Natural killer cell (primary cell): ENCODE data around the gene SEPHS1. TPM values are rescaled to one million over a fixed set of nuclear protein-coding genes. Genes with fewer than 3 reads are reported as not detected.

Experiments
- ATAC-seq, 3 donors: fragments of 150-1000 bp in 2 of 3; fragments of 200-7000 bp in 1 of 3; cut with Tn5 transposase; 1 replicate in 1 of 3; 2 replicates in 2 of 3; pipeline ENCODE4 v1.10.0; 2021; ENCODE audit warnings: mild to moderate bottlenecking in 2 of 3, moderate library complexity in 2 of 3
- DNase-seq, 2 donors: peaks; one replicate each; pipeline versions ENCODE4 v3.0.0 to v3.0.0-alpha.2; 2013 to 2021; ENCODE audit warnings: mixed read lengths in 1 of 2
- H3K27ac ChIP-seq: one replicate; pipeline ENCODE4 v1.5.1; 2013; ENCODE audit warnings: mild to moderate bottlenecking, low read length
- H3K27me3 ChIP-seq: one replicate; pipeline ENCODE4 v1.6.1; 2013; ENCODE audit warnings: low read length; ENCODE audit not compliant: control insufficient read depth, insufficient read depth
- H3K36me3 ChIP-seq: one replicate; pipeline ENCODE4 v1.6.1; 2013; ENCODE audit warnings: low read length; ENCODE audit not compliant: control insufficient read depth, insufficient read depth
- H3K4me1 ChIP-seq: one replicate; pipeline ENCODE4 v1.6.1; 2013; ENCODE audit warnings: low read length; ENCODE audit not compliant: control insufficient read depth, insufficient read depth
- H3K4me3 ChIP-seq: one replicate; pipeline ENCODE4 v1.5.1; 2013; ENCODE audit warnings: low read length
- H3K9me3 ChIP-seq: one replicate; pipeline ENCODE4 v1.6.1; 2013; ENCODE audit warnings: low read length; ENCODE audit not compliant: control insufficient read depth, insufficient read depth
- H3K27ac Mint-ChIP-seq, 2 donors: one replicate each; pipeline ENCODE4 v1.8.0; 2022; ENCODE audit warnings: mild to moderate bottlenecking in 2 of 2, mixed read lengths in 2 of 2, moderate library complexity in 1 of 2
- H3K27me3 Mint-ChIP-seq, 2 donors: one replicate each; pipeline ENCODE4 v1.8.0; 2022; ENCODE audit warnings: low read depth in 2 of 2, mixed read lengths in 2 of 2
- H3K36me3 Mint-ChIP-seq: one replicate; pipeline ENCODE4 v1.8.0; 2022; ENCODE audit warnings: mixed read lengths
- H3K4me1 Mint-ChIP-seq, 2 donors: one replicate each; pipeline ENCODE4 v1.8.0; 2022; ENCODE audit warnings: mixed read lengths in 2 of 2
- H3K4me3 Mint-ChIP-seq: one replicate; pipeline ENCODE4 v1.8.0; 2022; ENCODE audit warnings: mild to moderate bottlenecking, moderate library complexity, mixed read lengths
- H3K9me3 Mint-ChIP-seq, 2 donors: one replicate each; pipeline ENCODE4 v1.8.0; 2022; ENCODE audit warnings: mixed read lengths in 2 of 2
- WGBS: methylation state at CpG from one replicate; pipeline ENCODE4 v1.1.7; 2013; ENCODE audit warnings: missing lambda C conversion rate; ENCODE audit not compliant: insufficient coverage; 5-methylcytosine and 5-hydroxymethylcytosine counted together
- intact Hi-C: fragments of 100-400 bp; cut with micrococcal nuclease; formaldehyde crosslinking; loops from one replicate; pipeline ENCODE4 v1.14.2; 2022
- total RNA-seq, 4 donors: library from RNA; stranded (reverse); fragments of 120-200 nt in 1 of 4; gene quantifications; one replicate each; pipeline versions ENCODE4 v1.2.3 to v1.2.4, GENCODE V29; 2013 to 2022
- TF ChIP-seq, protein P1 (sequence below): fragments of 200-600 bp; IDR thresholded peaks from one replicate; pipeline ENCODE4 v1.8.0; 2022; ENCODE audit warnings: antibody characterized with exemption

SEPHS1 gene
- total RNA-seq, 3 donors from 2014 or later (not counting 1 experiment from before 2014, with no cell fraction given): 20.4 to 28.2 (median 23.4) TPM

DNA sequence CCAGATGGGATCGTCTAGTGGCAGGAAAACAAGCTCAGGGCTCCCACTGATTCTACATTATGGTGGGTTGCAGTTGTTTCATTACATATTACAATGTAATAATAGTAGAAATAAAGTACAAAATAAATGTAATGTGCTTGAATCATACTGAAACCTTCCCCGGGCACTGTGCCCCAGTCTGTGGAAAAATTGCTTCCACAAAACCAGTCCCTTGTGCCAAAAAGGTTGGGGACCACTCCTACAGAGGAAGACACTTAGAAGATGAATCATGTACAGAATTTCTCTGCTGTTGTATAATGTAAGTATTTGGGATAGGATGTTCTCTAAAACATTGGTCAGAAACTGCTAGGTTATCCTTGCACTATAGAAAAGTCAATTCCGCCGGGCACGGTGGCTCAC lies 36.9 kb downstream of the SEPHS1 start:
- Histone ChIP-seq H3K27me3 (no peaks in the 10 kb centered on the region), H3K4me3 (no peak overlapping the region), H3K27ac (no peak overlapping the region), H3K36me3 (no peaks in the 10 kb centered on the region), H3K4me1 (no peaks in the 10 kb centered on the region), H3K9me3 (no peaks in the 10 kb centered on the region)
- no peak for ATAC-seq
- Mint-ChIP-seq H3K4me1 (no peaks in the 10 kb centered on the region), H3K36me3 (no peaks in the 10 kb centered on the region), H3K4me3 (no peak overlapping the region), H3K9me3 (no peaks in the 10 kb centered on the region), H3K27ac (no peak overlapping the region), H3K27me3 (no peaks in the 10 kb centered on the region)
- TF ChIP-seq, protein P1, sequence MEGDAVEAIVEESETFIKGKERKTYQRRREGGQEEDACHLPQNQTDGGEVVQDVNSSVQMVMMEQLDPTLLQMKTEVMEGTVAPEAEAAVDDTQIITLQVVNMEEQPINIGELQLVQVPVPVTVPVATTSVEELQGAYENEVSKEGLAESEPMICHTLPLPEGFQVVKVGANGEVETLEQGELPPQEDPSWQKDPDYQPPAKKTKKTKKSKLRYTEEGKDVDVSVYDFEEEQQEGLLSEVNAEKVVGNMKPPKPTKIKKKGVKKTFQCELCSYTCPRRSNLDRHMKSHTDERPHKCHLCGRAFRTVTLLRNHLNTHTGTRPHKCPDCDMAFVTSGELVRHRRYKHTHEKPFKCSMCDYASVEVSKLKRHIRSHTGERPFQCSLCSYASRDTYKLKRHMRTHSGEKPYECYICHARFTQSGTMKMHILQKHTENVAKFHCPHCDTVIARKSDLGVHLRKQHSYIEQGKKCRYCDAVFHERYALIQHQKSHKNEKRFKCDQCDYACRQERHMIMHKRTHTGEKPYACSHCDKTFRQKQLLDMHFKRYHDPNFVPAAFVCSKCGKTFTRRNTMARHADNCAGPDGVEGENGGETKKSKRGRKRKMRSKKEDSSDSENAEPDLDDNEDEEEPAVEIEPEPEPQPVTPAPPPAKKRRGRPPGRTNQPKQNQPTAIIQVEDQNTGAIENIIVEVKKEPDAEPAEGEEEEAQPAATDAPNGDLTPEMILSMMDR: no peak
- 84% methylated on average over 4 of the region's 5 CpGs for WGBS
- no peak for DNase-seq
- intact Hi-C loops: no loop called here

DNA sequence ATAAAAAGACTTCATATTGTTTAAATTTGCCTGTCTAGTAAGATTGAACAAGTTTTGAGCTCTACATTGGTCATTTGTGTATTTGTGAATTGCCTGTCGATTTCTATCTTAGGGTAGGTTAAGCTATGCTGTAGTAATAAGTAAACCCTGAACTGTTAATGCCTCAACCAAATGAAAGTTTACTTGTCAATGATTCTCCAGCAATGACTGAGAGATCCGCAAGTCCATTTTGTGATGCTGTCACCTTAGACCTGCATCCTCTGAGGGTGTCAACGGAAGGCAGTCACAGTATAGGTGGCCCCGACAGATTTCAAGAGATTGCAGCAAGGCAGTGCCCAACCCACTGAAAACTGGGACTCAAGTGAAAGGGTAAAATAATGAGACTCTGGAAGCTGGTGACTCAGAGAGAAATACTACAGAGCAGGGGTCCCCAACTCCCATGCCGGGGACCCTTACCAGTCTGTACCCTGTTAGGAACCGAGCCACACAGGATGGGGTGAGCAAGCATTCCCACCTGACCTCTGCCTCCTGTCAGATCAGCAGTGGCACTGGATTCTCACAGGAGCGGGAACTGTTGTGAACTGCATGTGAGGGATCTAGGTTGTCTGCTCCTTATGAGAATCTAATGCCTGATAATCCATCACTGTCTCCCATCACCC lies 37.4 kb downstream of the SEPHS1 start:
- Mint-ChIP-seq H3K9me3 (no peaks in the 10 kb centered on the region), H3K4me1 (no peaks in the 10 kb centered on the region), H3K4me3 (no peak overlapping the region), H3K27ac (no peak overlapping the region), H3K36me3 (no peaks in the 10 kb centered on the region), H3K27me3 (no peaks in the 10 kb centered on the region)
- TF ChIP-seq, protein P1: no peak
- no peak for DNase-seq
- H3K27me3 ChIP-seq: no peaks in the 10 kb centered on the region
- ATAC-seq: no peak
- intact Hi-C loops: no loop called here
- H3K36me3 ChIP-seq: no peaks in the 10 kb centered on the region
- no peaks in the 10 kb centered on the region for H3K9me3 ChIP-seq
- no peaks in the 10 kb centered on the region for H3K4me1 ChIP-seq
- WGBS: 90% methylated on average over 7 of the region's 7 CpGs
- H3K27ac ChIP-seq: no peak overlapping the region
- no peak overlapping the region for H3K4me3 ChIP-seq

DNA sequence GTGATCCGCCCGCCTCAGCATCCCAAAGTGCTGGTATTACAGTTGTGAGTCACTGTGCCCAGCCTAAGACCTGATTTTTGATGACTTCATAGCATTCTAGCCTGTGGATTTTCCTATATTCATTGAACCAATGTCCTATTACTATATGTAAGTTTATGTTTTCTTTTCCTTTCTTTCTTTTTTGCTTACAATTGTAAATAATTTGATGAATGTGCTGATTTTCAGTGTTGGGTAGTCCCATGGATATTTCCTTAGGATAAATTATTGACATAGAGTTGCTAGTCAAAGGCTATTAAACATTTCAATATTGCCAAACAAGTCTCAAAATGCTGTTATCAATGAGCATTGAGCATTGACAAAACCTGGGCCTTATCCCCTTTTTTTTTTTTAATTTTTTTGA lies 38.3 kb downstream of the SEPHS1 start:
- Mint-ChIP-seq H3K27me3 (no peaks in the 10 kb centered on the region), H3K36me3 (no peaks in the 10 kb centered on the region), H3K4me1 (no peaks in the 10 kb centered on the region), H3K4me3 (no peak overlapping the region), H3K27ac (no peak overlapping the region), H3K9me3 (no peaks in the 10 kb centered on the region)
- no peak overlapping the region for H3K4me3 ChIP-seq
- H3K27ac ChIP-seq: no peak overlapping the region
- DNase-seq: no peak
- 96% methylated on average over 2 of the region's 2 CpGs for WGBS
- intact Hi-C loops: no loop called here
- TF ChIP-seq, protein P1: no peak
- H3K9me3 ChIP-seq: no peaks in the 10 kb centered on the region
- no peak for ATAC-seq
- H3K4me1 ChIP-seq: no peaks in the 10 kb centered on the region
- no peaks in the 10 kb centered on the region for H3K27me3 ChIP-seq
- H3K36me3 ChIP-seq: no peaks in the 10 kb centered on the region

DNA sequence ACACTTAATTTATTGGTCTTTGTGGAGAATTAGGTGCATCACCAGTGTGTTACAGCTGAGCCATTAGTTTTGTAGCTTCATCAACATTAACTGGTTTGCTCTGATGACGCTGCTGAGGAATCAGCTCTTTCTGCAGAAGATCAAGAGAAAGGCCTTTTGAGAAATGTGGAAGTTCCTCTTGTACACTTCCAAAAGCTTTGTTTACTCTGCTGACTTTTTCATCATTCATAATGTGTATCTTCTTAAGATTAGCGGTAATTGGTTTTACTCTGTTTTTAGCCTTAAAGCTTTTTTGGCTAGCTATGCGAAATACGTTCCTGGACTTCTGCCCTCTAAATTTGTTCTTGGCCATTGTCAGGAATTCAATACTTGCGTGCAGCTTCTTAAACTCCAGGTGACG lies 40.0 kb downstream of the SEPHS1 start:
- no peaks in the 10 kb centered on the region for H3K9me3 Mint-ChIP-seq

More for the DNA sequence above, 40.0 kb downstream of the SEPHS1 start:
- no peak for ATAC-seq
- Histone ChIP-seq H3K27ac (no peak overlapping the region), H3K4me3 (no peak overlapping the region), H3K9me3 (no peaks in the 10 kb centered on the region), H3K36me3 (no peaks in the 10 kb centered on the region), H3K27me3 (no peaks in the 10 kb centered on the region), H3K4me1 (no peaks in the 10 kb centered on the region)
- Mint-ChIP-seq H3K27me3 (no peaks in the 10 kb centered on the region), H3K4me3 (no peak overlapping the region), H3K27ac (no peak overlapping the region), H3K36me3 (no peaks in the 10 kb centered on the region), H3K4me1 (no peaks in the 10 kb centered on the region)
- no peak for DNase-seq
- intact Hi-C loops: no loop called here
- WGBS: 97% methylated on average over 6 of the region's 6 CpGs
- TF ChIP-seq, protein P1: no peak
